ENCODE data around the gene MED4. TPM values are rescaled to one million over a fixed set of nuclear protein-coding genes. Genes with fewer than 3 reads are reported as not detected.

MED4 gene
- total RNA-seq, 1 donor from 2014 or later: 28.1 TPM

DNA sequence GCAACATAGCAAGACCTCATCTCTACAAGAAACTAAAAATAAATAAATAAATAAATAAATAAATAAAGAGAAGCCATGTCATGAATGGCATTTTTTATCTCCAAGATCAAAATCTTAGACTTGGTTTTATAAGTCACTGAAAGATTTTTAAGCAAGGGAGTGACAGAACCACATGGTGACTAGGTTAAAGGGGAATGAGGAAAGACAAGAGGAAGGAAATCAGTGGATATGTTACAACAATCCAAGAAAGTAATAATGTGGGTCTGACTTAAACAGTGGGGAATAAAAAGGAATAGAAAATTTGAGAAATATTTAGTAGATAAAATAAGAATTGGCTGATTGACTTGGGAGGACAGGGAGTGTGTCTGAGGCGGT is 18.8 kb upstream of the MED4 start:
- TF ChIP-seq, protein P1, sequence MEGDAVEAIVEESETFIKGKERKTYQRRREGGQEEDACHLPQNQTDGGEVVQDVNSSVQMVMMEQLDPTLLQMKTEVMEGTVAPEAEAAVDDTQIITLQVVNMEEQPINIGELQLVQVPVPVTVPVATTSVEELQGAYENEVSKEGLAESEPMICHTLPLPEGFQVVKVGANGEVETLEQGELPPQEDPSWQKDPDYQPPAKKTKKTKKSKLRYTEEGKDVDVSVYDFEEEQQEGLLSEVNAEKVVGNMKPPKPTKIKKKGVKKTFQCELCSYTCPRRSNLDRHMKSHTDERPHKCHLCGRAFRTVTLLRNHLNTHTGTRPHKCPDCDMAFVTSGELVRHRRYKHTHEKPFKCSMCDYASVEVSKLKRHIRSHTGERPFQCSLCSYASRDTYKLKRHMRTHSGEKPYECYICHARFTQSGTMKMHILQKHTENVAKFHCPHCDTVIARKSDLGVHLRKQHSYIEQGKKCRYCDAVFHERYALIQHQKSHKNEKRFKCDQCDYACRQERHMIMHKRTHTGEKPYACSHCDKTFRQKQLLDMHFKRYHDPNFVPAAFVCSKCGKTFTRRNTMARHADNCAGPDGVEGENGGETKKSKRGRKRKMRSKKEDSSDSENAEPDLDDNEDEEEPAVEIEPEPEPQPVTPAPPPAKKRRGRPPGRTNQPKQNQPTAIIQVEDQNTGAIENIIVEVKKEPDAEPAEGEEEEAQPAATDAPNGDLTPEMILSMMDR (conservative IDR thresholded peaks at IDR 0.05; ENCODE audit: low read depth, low read length): no peak
- DNase-seq (ENCODE audit: low read depth): no peak
- H3K4me3 ChIP-seq (ENCODE audit: low read depth, low read length): no peak overlapping the region

DNA sequence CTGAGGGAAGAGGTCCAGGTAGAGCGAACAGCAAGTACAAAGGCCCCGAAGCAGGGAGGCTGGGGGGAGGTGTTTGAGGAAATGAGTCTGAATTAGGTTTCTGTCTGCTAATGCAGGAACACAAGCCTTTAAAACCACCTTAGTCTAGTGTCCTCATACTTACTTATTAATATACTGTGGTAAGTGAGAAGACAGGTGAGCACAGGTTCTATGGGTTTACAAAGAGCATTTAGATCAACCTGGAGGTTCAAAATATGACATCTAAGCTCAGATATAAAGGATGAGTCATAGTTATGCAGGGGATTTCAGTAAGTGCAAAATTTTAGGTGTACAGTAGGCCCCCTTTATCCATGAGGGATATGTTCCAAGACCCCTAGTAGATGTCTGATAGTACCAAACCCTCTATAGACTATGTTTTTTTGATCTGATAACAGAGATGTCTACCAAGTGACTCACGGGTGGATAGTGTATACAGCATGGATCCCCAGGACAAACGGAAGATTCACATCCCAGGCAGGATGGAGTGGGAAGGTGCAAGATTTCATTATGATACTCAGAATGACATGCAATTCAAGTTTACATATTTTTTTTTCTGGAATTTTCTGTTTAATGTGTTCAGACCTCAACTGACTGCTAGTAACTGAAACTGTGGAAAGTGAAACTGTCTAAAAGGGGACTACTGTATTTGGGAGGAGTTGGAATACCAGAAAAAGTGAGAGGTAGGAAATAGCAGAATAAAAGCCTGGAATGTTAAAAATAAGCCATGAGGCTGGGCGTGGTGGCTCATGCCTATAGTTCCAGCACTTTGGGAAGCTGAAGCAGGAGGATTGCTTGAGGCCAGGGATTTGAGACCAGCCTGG is 18.2 kb upstream of the MED4 start:
- DNase-seq (ENCODE audit: low read depth): no peak
- no peak overlapping the region for H3K4me3 ChIP-seq (ENCODE audit: low read depth, low read length)
- TF ChIP-seq, protein P1 (conservative IDR thresholded peaks at IDR 0.05; ENCODE audit: low read depth, low read length): no peak

- TF ChIP-seq, protein P1 (conservative IDR thresholded peaks at IDR 0.05; ENCODE audit: low read depth, low read length): no peak
- no peak for DNase-seq (ENCODE audit: low read depth)
- no peak overlapping the region for H3K4me3 ChIP-seq (ENCODE audit: low read depth, low read length)
These were observed 16.2 kb upstream of the MED4 start for GRCh38 chr13:48110931-48111721.

DNA sequence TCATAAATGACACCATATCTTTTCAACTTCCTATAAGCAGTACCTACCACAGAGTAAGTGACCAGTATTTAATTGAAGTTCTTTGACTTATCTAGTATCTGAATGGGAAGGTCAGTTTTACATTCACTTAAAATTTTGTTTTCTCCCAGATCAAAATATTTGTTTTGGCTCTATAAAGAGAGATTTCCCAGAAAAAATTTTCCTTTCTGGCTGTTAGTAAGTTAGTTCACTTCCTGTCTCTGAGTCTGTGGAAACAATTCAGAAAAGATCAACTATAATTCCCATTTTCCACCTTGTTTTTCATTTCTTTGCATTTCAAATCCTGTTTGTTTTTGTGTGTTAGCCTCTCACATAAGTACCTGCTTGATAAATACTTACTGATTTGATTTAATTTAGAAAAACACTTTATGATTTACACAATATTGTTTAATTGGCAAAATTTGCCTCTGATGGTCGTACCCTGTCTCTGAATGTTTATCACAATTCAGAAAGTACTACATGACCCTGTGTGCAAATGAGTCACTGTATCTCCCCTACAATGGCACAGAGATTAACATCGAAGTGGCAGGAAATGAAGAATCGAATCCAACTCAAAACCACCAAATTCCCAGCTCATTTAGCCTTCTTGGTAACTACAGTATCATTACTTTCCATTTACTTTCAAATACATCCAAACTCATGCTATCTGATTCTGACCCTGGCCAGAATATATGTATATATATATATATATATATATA is 15.4 kb upstream of the MED4 start:
- DNase-seq (ENCODE audit: low read depth): no peak

DNA sequence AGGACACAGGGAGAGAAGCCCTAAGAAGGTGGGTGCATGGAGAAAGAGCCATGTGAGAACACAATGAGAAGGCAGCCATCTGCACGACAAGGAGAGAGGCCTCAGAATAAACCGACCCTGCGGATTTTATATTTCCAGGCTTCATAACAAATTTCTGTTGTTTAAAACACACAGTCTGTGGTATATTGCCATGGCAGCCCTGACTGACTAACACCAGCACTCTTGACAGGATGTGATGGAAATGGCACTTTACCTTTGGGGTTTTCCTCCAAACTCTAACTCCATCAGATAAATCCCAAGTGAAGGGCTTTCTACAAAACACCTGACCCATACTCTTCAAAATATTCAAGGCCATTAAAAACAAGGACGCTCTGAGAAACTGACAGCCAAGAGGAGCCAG is 13.2 kb upstream of the MED4 start:
- H3K4me3 ChIP-seq (ENCODE audit: low read depth, low read length): no peak overlapping the region
- TF ChIP-seq, protein P1 (conservative IDR thresholded peaks at IDR 0.05; ENCODE audit: low read depth, low read length): no peak
- no peak for DNase-seq (ENCODE audit: low read depth)

More for the DNA sequence above, 15.4 kb upstream of the MED4 start:
- TF ChIP-seq, protein P1 (conservative IDR thresholded peaks at IDR 0.05; ENCODE audit: low read depth, low read length): no peak
- no peak overlapping the region for H3K4me3 ChIP-seq (ENCODE audit: low read depth, low read length)

DNA sequence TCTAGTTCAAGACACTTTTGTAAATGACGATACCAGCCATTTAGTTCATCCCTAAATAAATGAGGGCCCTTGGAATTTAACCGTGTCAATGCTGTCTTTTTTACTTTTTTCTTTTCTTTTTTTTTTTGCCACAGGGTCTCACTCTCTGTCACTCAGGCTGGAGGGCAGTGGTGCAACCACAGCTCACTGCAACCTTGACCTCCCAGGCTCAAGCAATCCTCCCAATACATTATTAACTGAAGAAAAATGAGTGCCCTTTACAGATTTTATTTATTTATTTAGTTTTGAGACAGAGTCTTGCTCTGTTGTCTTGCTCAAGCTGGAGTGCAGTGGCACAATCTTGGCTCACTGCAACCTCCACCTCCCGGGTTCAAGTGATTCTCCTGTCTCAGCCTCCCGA is 2.9 kb upstream of the MED4 start:
- TF ChIP-seq, protein P1 (conservative IDR thresholded peaks at IDR 0.05; ENCODE audit: low read depth, low read length): no peak
- no peak overlapping the region for H3K4me3 ChIP-seq (ENCODE audit: low read depth, low read length)
- no peak for DNase-seq (ENCODE audit: low read depth)

Measured in epithelial cell of proximal tubule (primary cell).